ENCODE results near the gene RPS26. TPM values are rescaled to one million over a fixed set of nuclear protein-coding genes. Genes with fewer than 3 reads are reported as not detected.

Gene RPS26
- total and polyA plus RNA-seq, 2 donors, result 386 to 2,654 TPM

DNA sequence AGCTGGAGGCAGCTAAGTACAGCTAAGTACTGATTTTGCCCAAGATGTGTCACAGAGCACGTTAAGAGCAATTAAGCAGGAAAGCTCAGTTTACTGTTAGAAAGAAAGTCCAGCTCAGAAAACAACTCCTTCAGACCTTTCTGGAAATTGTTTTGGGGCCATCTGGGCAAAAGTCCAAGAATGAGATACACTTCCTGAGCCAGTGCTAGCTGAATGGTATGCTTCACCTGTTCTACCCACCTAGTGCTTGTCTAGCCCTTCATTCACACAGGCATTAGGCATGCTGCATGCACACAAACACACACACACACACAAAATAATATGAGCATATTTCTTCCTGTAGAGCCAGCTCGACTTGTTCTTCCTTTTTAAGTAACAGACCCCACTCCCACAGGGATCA, 27.5 kb upstream of the RPS26 start:
- Histone ChIP-seq H3K27ac (ENCODE audit: low read depth in 1 of 2, low read length in 1 of 2) (no peak overlapping the region), H3K9me3 (ENCODE audit: control insufficient read depth in 2 of 2, insufficient read depth in 1 of 2, low read length in 1 of 2) (no peaks in the 10 kb centered on the region), H3K27me3 (ENCODE audit: control insufficient read depth in 2 of 2, insufficient read depth in 1 of 2, low read length in 1 of 2) (no peaks in the 10 kb centered on the region), H3K4me3 (ENCODE audit: low read length in 2 of 2) (no peak overlapping the region), H3K4me1 (ENCODE audit: control insufficient read depth in 2 of 2, insufficient read depth in 2 of 2, low read length in 2 of 2) (no peaks in the 10 kb centered on the region), H3K36me3 (ENCODE audit: control insufficient read depth in 2 of 2, insufficient read depth in 2 of 2, low read length in 1 of 2) (peaks cover 0 to 3% of the 10 kb centered on the region in 2 donors)
- no peak for DNase-seq (ENCODE audit: low read depth in 6 of 9, low spot score in 9 of 9)
- 70% methylated on average over 2 of the region's 2 CpGs for WGBS

DNA sequence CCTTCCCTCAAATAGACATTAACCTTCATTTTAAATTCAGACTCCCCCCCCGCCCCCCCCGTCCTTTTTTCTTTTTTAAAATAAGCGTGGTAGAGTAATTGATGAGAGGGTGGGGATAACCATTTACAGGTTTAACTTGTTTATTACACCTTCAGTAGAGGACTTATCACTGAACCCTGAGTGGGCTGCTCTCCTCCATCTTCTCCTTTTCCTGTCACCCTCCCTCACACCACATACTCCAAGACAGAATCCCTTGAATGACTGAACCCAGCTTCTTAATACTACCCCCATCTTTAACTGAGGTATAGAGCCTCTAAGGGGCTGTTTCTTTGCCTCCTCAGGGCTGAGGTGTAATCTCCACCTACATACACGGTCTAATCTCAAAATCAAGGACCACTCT, 24.5 kb upstream of the RPS26 start:
- Histone ChIP-seq H3K4me1 (ENCODE audit: control insufficient read depth in 2 of 2, insufficient read depth in 2 of 2, low read length in 2 of 2) (peaks cover 15 to 21% of the 10 kb centered on the region in 2 donors), H3K27me3 (ENCODE audit: control insufficient read depth in 2 of 2, insufficient read depth in 1 of 2, low read length in 1 of 2) (no peaks in the 10 kb centered on the region), H3K27ac (ENCODE audit: low read depth in 1 of 2, low read length in 1 of 2) (no peak overlapping the region), H3K4me3 (ENCODE audit: low read length in 2 of 2) (no peak overlapping the region), H3K36me3 (ENCODE audit: control insufficient read depth in 2 of 2, insufficient read depth in 2 of 2, low read length in 1 of 2) (peaks cover 0 to 3% of the 10 kb centered on the region in 2 donors), H3K9me3 (ENCODE audit: control insufficient read depth in 2 of 2, insufficient read depth in 1 of 2, low read length in 1 of 2) (no peaks in the 10 kb centered on the region)
- 99% methylated on average over 4 of the region's 4 CpGs for WGBS
- no peak for DNase-seq (ENCODE audit: low read depth in 6 of 9, low spot score in 9 of 9)

DNA sequence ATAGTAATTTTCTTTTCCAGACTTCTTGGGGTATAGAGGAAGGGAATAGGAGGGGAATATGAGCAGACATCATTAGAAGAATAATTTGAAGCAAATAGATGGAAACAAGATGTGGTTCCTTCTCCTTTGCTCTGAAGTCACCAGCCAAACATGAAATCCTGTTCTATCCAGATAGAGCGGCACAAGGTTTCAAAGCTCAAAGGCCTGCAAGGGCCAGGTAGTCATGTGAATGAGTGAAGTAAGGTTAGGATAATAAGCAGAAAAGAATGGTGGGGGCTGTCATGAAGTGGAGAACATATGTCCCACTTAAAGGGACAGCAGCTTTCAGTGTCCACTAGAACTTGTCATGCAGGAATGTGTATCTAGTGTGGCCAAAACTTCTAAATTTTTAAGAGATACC, 23.4 kb upstream of the RPS26 start:
- peaks cover 16 to 25% of the 10 kb centered on the region in 2 donors for H3K4me1 ChIP-seq (ENCODE audit: control insufficient read depth in 2 of 2, insufficient read depth in 2 of 2, low read length in 2 of 2)
- H3K4me3 ChIP-seq (ENCODE audit: low read length in 2 of 2), result no peak overlapping the region
- no peak overlapping the region for H3K27ac ChIP-seq (ENCODE audit: low read depth in 1 of 2, low read length in 1 of 2)
- no peaks in the 10 kb centered on the region for H3K9me3 ChIP-seq (ENCODE audit: control insufficient read depth in 2 of 2, insufficient read depth in 1 of 2, low read length in 1 of 2)
- WGBS, result 100% methylated on average over 1 of the region's 1 CpG
- H3K36me3 ChIP-seq (ENCODE audit: control insufficient read depth in 2 of 2, insufficient read depth in 2 of 2, low read length in 1 of 2), result peaks cover 0 to 3% of the 10 kb centered on the region in 2 donors
- H3K27me3 ChIP-seq (ENCODE audit: control insufficient read depth in 2 of 2, insufficient read depth in 1 of 2, low read length in 1 of 2), result no peaks in the 10 kb centered on the region
- DNase-seq (ENCODE audit: low read depth in 6 of 9, low spot score in 9 of 9), result no peak

GRCh38 chr12:56020423-56021184, 21.1 kb upstream of the RPS26 start, which contains the start of gene IKZF4:
TSS of gene IKZF4 (plus strand) at chr12:56021043. CDS start at chr12:56021494, 451 bp downstream.
- WGBS, result 23% methylated on average over 10 of the region's 10 CpGs

DNA sequence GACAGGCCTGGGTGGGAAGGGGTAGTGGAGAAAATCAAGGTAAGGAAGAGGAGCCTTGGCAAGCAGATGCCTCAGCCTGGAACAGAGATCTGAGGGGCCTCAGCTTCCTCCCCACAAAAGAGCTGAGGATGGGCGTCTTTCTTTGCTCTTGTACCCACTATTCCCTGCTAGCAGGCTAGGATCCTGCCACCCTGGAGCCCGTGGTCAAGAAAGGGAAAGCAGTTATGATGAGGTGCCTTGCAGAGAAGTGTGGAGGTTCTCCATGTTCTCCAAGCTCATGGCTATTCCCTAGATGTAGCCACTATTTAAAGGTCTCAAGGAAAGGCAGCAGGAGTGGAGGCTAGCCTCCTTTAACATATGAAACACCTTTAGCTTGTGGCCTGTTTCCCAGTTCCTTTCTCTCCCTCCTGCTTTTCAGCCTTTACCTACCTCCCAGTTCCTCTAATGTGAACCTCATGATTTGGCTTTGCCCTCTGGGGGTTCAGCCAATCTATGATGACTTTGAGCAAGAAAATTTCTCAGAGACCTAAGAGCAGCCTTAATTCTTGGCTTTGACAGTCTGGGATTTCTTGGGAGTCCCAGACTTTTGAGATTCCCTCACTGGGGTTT, 19.7 kb upstream of the RPS26 start:
- Histone ChIP-seq H3K9me3 (ENCODE audit: control insufficient read depth in 2 of 2, insufficient read depth in 1 of 2, low read length in 1 of 2) (no peaks in the 10 kb centered on the region), H3K4me3 (ENCODE audit: low read length in 2 of 2) (peak overlapping the region; percentile 28 to 46), H3K27ac (ENCODE audit: low read depth in 1 of 2, low read length in 1 of 2) (peak overlapping the region in 1 of 2 donors; percentile 7), H3K27me3 (ENCODE audit: control insufficient read depth in 2 of 2, insufficient read depth in 1 of 2, low read length in 1 of 2) (no peaks in the 10 kb centered on the region), H3K4me1 (ENCODE audit: control insufficient read depth in 2 of 2, insufficient read depth in 2 of 2, low read length in 2 of 2) (peaks cover 16 to 25% of the 10 kb centered on the region in 2 donors), H3K36me3 (ENCODE audit: control insufficient read depth in 2 of 2, insufficient read depth in 2 of 2, low read length in 1 of 2) (peaks cover 4 to 19% of the 10 kb centered on the region in 2 donors)
- WGBS, result 5% methylated on average over 2 of the region's 2 CpGs
- peak in 1 of 9 donors; percentile 40 for DNase-seq (ENCODE audit: low read depth in 6 of 9, low spot score in 9 of 9)

More at GRCh38 chr12:56020423-56021184, 21.1 kb upstream of the RPS26 start, which contains the start of gene IKZF4:
- Histone ChIP-seq H3K36me3 (ENCODE audit: control insufficient read depth in 2 of 2, insufficient read depth in 2 of 2, low read length in 1 of 2) (peaks cover 0 to 10% of the 10 kb centered on the region in 2 donors), H3K27ac (ENCODE audit: low read depth in 1 of 2, low read length in 1 of 2) (peak within 1 kb of the TSS; percentile 73 to 78), H3K9me3 (ENCODE audit: control insufficient read depth in 2 of 2, insufficient read depth in 1 of 2, low read length in 1 of 2) (no peaks in the 10 kb centered on the region), H3K4me3 (ENCODE audit: low read length in 2 of 2) (peak within 1 kb of the TSS; percentile 28 to 46), H3K4me1 (ENCODE audit: control insufficient read depth in 2 of 2, insufficient read depth in 2 of 2, low read length in 2 of 2) (peaks cover 16 to 25% of the 10 kb centered on the region in 2 donors), H3K27me3 (ENCODE audit: control insufficient read depth in 2 of 2, insufficient read depth in 1 of 2, low read length in 1 of 2) (no peaks in the 10 kb centered on the region)
- peak in 2 of 9 donors; percentile 28 to 54 for DNase-seq (ENCODE audit: low read depth in 6 of 9, low spot score in 9 of 9)

GRCh38 chr12:56028511-56029165, 13.1 kb upstream of the RPS26 start:
- Histone ChIP-seq H3K27ac (ENCODE audit: low read depth in 1 of 2, low read length in 1 of 2) (peak overlapping the region in 1 of 2 donors; percentile 52), H3K36me3 (ENCODE audit: control insufficient read depth in 2 of 2, insufficient read depth in 2 of 2, low read length in 1 of 2) (peaks cover 13 to 41% of the 10 kb centered on the region in 2 donors), H3K27me3 (ENCODE audit: control insufficient read depth in 2 of 2, insufficient read depth in 1 of 2, low read length in 1 of 2) (no peaks in the 10 kb centered on the region), H3K9me3 (ENCODE audit: control insufficient read depth in 2 of 2, insufficient read depth in 1 of 2, low read length in 1 of 2) (no peaks in the 10 kb centered on the region), H3K4me1 (ENCODE audit: control insufficient read depth in 2 of 2, insufficient read depth in 2 of 2, low read length in 2 of 2) (peaks cover 0 to 4% of the 10 kb centered on the region in 2 donors), H3K4me3 (ENCODE audit: low read length in 2 of 2) (no peak overlapping the region)
- no peak for DNase-seq (ENCODE audit: low read depth in 6 of 9, low spot score in 9 of 9)
- WGBS, result 86% methylated on average over 5 of the region's 5 CpGs

- Histone ChIP-seq H3K27ac (ENCODE audit: low read depth in 1 of 2, low read length in 1 of 2) (peak overlapping the region in 1 of 2 donors; percentile 52), H3K27me3 (ENCODE audit: control insufficient read depth in 2 of 2, insufficient read depth in 1 of 2, low read length in 1 of 2) (no peaks in the 10 kb centered on the region), H3K9me3 (ENCODE audit: control insufficient read depth in 2 of 2, insufficient read depth in 1 of 2, low read length in 1 of 2) (no peaks in the 10 kb centered on the region), H3K4me3 (ENCODE audit: low read length in 2 of 2) (no peak overlapping the region), H3K4me1 (ENCODE audit: control insufficient read depth in 2 of 2, insufficient read depth in 2 of 2, low read length in 2 of 2) (peaks cover 0 to 4% of the 10 kb centered on the region in 2 donors), H3K36me3 (ENCODE audit: control insufficient read depth in 2 of 2, insufficient read depth in 2 of 2, low read length in 1 of 2) (peaks cover 13 to 41% of the 10 kb centered on the region in 2 donors)
- no peak for DNase-seq (ENCODE audit: low read depth in 6 of 9, low spot score in 9 of 9)
These were observed 12.6 kb upstream of the RPS26 start for GRCh38 chr12:56029166-56029519.

DNA sequence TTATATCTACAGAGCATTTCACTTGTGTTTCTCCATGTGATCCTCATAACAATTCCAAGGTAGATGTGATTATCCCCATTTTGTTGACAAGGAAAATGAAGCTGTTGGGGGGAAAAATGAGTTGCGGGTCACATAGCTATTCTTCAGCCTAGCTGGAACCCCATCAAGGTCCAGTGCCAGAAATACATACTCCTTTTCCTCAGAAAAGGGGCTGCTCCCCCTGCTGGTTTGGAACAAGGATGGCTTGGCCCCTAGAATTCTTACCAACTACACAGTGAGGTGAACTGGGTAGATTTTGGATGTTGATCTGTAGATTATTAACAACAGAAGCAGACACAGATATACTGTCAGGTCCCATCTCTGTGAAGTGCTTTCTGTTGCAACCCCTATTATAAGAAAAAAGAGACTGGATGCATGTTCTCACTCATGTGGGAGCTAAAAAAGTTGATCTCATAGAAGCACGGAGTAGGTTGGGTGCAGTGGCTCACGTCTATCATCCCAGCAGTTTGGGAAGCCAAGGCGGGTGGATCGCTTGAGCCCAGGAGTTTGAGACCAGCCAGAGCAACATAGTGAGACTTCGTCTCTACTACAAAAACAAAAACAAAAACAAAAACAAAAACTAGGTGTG, 11.9 kb upstream of the RPS26 start:
- Histone ChIP-seq H3K36me3 (ENCODE audit: control insufficient read depth in 2 of 2, insufficient read depth in 2 of 2, low read length in 1 of 2) (peaks cover 16 to 45% of the 10 kb centered on the region in 2 donors), H3K27me3 (ENCODE audit: control insufficient read depth in 2 of 2, insufficient read depth in 1 of 2, low read length in 1 of 2) (no peaks in the 10 kb centered on the region), H3K4me3 (ENCODE audit: low read length in 2 of 2) (no peak overlapping the region), H3K9me3 (ENCODE audit: control insufficient read depth in 2 of 2, insufficient read depth in 1 of 2, low read length in 1 of 2) (no peaks in the 10 kb centered on the region), H3K27ac (ENCODE audit: low read depth in 1 of 2, low read length in 1 of 2) (no peak overlapping the region), H3K4me1 (ENCODE audit: control insufficient read depth in 2 of 2, insufficient read depth in 2 of 2, low read length in 2 of 2) (peaks cover 0 to 4% of the 10 kb centered on the region in 2 donors)
- DNase-seq (ENCODE audit: low read depth in 6 of 9, low spot score in 9 of 9), result peak in 2 of 9 donors; percentile 57 to 72
- WGBS, result 94% methylated on average over 6 of the region's 6 CpGs
